Measurements from ENCODE around the gene NHLRC1. TPM values are rescaled to one million over a fixed set of nuclear protein-coding genes. Genes with fewer than 3 reads are reported as not detected.

The NHLRC1 gene
- total and polyA plus RNA-seq, 10 donors: 0.79 to 3.4 (median 1.4) TPM

- no peak overlapping the region for H3K27ac ChIP-seq
- peaks cover 0 to 3% (median 0%) of the 10 kb centered on the region in 8 donors for H3K9me3 ChIP-seq
- no peaks in the 10 kb centered on the region for H3K36me3 ChIP-seq
- H3K4me1 ChIP-seq: no peaks in the 10 kb centered on the region
- no peak for DNase-seq
- 78 to 90% (median 84%) methylated on average over 11 of the region's 11 CpGs for WGBS, 5 donors
- intact Hi-C loops (cut with DNase I; ENCODE audit: low total_unique reads): no loop called here
- TF ChIP-seq POLR2AphosphoS5 (IDR thresholded peaks at IDR 0.05) (no peak), CTCF (IDR thresholded peaks at IDR 0.05 in 8 of 11, conservative IDR thresholded peaks at IDR 0.05 in 3 of 11) (no peak), POLR2A (IDR thresholded peaks at IDR 0.05) (no peak)
- no peaks in the 10 kb centered on the region for H3K27me3 ChIP-seq (replicated peaks in 1 of 7)
- no peak overlapping the region for H3K4me3 ChIP-seq
Observed at GRCh38 chr6:18081025-18081668, 41.3 kb downstream of the NHLRC1 start.

GRCh38 chr6:18080544-18080943 is 41.9 kb downstream of the NHLRC1 start:
- Histone ChIP-seq H3K9me3 (peaks cover 0 to 9% (median 5%) of the 10 kb centered on the region in 8 donors), H3K4me3 (no peak overlapping the region), H3K4me1 (no peaks in the 10 kb centered on the region), H3K36me3 (no peaks in the 10 kb centered on the region), H3K27me3 (replicated peaks in 1 of 7) (no peaks in the 10 kb centered on the region), H3K27ac (no peak overlapping the region)
- 70 to 89% (median 83%) methylated on average over 4 of the region's 4 CpGs for WGBS, 5 donors
- DNase-seq: no peak
- no peak for TF ChIP-seq CTCF (IDR thresholded peaks at IDR 0.05 in 8 of 11, conservative IDR thresholded peaks at IDR 0.05 in 3 of 11)
- no peak for TF ChIP-seq POLR2AphosphoS5 (IDR thresholded peaks at IDR 0.05)
- TF ChIP-seq POLR2A (IDR thresholded peaks at IDR 0.05): no peak
- intact Hi-C loops (cut with DNase I; ENCODE audit: low total_unique reads): no loop called here

GRCh38 chr6:18078866-18079265 is 43.6 kb downstream of the NHLRC1 start:
- DNase-seq: no peak
- no peak for TF ChIP-seq CTCF (IDR thresholded peaks at IDR 0.05 in 8 of 11, conservative IDR thresholded peaks at IDR 0.05 in 3 of 11)
- no peak for TF ChIP-seq POLR2AphosphoS5 (IDR thresholded peaks at IDR 0.05)
- TF ChIP-seq POLR2A (IDR thresholded peaks at IDR 0.05): no peak

GRCh38 chr6:18076231-18076630 is 46.2 kb downstream of the NHLRC1 start:
- Histone ChIP-seq H3K4me3 (no peak overlapping the region), H3K27ac (no peak overlapping the region), H3K27me3 (replicated peaks in 1 of 7) (no peaks in the 10 kb centered on the region), H3K4me1 (no peaks in the 10 kb centered on the region), H3K36me3 (no peaks in the 10 kb centered on the region), H3K9me3 (peaks cover 0 to 32% (median 13%) of the 10 kb centered on the region in 8 donors)
- TF ChIP-seq POLR2A (IDR thresholded peaks at IDR 0.05): no peak
- TF ChIP-seq CTCF (IDR thresholded peaks at IDR 0.05 in 8 of 11, conservative IDR thresholded peaks at IDR 0.05 in 3 of 11): no peak
- TF ChIP-seq POLR2AphosphoS5 (IDR thresholded peaks at IDR 0.05): no peak
- intact Hi-C loops (cut with DNase I; ENCODE audit: low total_unique reads): no loop called here
- no peak for DNase-seq
- 88 to 96% (median 92%) methylated on average over 4 of the region's 4 CpGs for WGBS, 5 donors

More at GRCh38 chr6:18078866-18079265, 43.6 kb downstream of the NHLRC1 start:
- no peaks in the 10 kb centered on the region for H3K27me3 ChIP-seq (replicated peaks in 1 of 7)
- peaks cover 0 to 25% (median 13%) of the 10 kb centered on the region in 8 donors for H3K9me3 ChIP-seq
- no peaks in the 10 kb centered on the region for H3K36me3 ChIP-seq
- WGBS, 5 donors: 66 to 76% (median 70%) methylated on average over 3 of the region's 3 CpGs
- no peaks in the 10 kb centered on the region for H3K4me1 ChIP-seq
- intact Hi-C loops (cut with DNase I; ENCODE audit: low total_unique reads): no loop called here
- H3K27ac ChIP-seq: no peak overlapping the region
- H3K4me3 ChIP-seq: no peak overlapping the region

Data from spleen (tissue), 11 donors.